WTC11 (cell line): ENCODE measurements around the gene ERBB2. TPM values are rescaled to one million over a fixed set of nuclear protein-coding genes. Genes with fewer than 3 reads are reported as not detected.

Experiments used
- GABPB1 ChIP-seq: sonication (generic); formaldehyde crosslinking; IDR thresholded peaks from 2 replicates; pipeline ENCODE4 v1.8.1; 2023; ENCODE audit warnings: mild to moderate bottlenecking, missing genetic modification reagents
- KAT7 ChIP-seq: sonication (generic); formaldehyde crosslinking; IDR thresholded peaks from 2 replicates; pipeline ENCODE4 v1.8.1; 2023; ENCODE audit warnings: missing genetic modification reagents, mild to moderate bottlenecking, borderline replicate concordance
- TEAD1 ChIP-seq: sonication (generic); formaldehyde crosslinking; IDR thresholded peaks from 2 replicates; pipeline ENCODE4 v1.8.0; 2022; ENCODE audit warnings: mild to moderate bottlenecking, missing genetic modification reagents
- ZBTB21 ChIP-seq: sonication (generic); formaldehyde crosslinking; IDR thresholded peaks from 2 replicates; pipeline ENCODE4 v1.8.1; 2023; ENCODE audit warnings: mild to moderate bottlenecking, missing genetic modification reagents, borderline replicate concordance
- ZNF121 ChIP-seq: sonication (generic); formaldehyde crosslinking; IDR thresholded peaks from 2 replicates; pipeline ENCODE4 v1.8.0; 2023; ENCODE audit warnings: missing genetic modification reagents
- ZNF423 ChIP-seq: fragments of 250-450 bp; sonication (Bioruptor Pico); IDR thresholded peaks from 2 replicates; pipeline ENCODE4 v2.1.2; 2022; ENCODE audit warnings: mild to moderate bottlenecking, moderate library complexity
- total RNA-seq: library from RNA; stranded (reverse); gene quantifications from 3 replicates; pipeline ENCODE4 v1.2.3, GENCODE V29; 2021
- TF ChIP-seq, protein P1 (sequence below): fragments of 250-450 bp; sonication (Bioruptor Pico); IDR thresholded peaks from 2 replicates; pipeline ENCODE4 v1.9.0; 2021; ENCODE audit warnings: mild to moderate bottlenecking, borderline replicate concordance
- TF ChIP-seq, protein P2 (sequence below): sonication (generic); formaldehyde crosslinking; IDR thresholded peaks from 2 replicates; pipeline ENCODE4 v1.8.1; 2022; ENCODE audit warnings: mild to moderate bottlenecking, missing genetic modification reagents, moderate library complexity, borderline replicate concordance
- TF ChIP-seq, protein P3 (sequence below): sonication (generic); formaldehyde crosslinking; IDR thresholded peaks from 2 replicates; pipeline ENCODE4 v1.8.0; 2022; ENCODE audit warnings: missing genetic modification reagents
- TF ChIP-seq, protein P4 (sequence below): sonication (generic); formaldehyde crosslinking; IDR thresholded peaks from 2 replicates; pipeline ENCODE4 v1.8.1; 2022; ENCODE audit warnings: mild to moderate bottlenecking, moderate library complexity, missing genetic modification reagents
- TF ChIP-seq, protein P5 (sequence below): sonication (generic); formaldehyde crosslinking; IDR thresholded peaks from 2 replicates; pipeline ENCODE4 v1.8.0; 2023; ENCODE audit warnings: missing genetic modification reagents, mild to moderate bottlenecking, borderline replicate concordance
- TF ChIP-seq, protein P6 (sequence below): sonication (generic); formaldehyde crosslinking; IDR thresholded peaks from 2 replicates; pipeline ENCODE4 v1.8.1; 2023; ENCODE audit warnings: mild to moderate bottlenecking, missing genetic modification reagents, borderline replicate concordance
- TF ChIP-seq, protein P7 (sequence below): sonication (generic); formaldehyde crosslinking; IDR thresholded peaks from 2 replicates; pipeline ENCODE4 v1.8.0; 2022; ENCODE audit warnings: mild to moderate bottlenecking, missing genetic modification reagents
- TF ChIP-seq, protein P8 (sequence below): sonication (generic); formaldehyde crosslinking; IDR thresholded peaks from 2 replicates; pipeline ENCODE4 v1.8.0; 2023; ENCODE audit warnings: mild to moderate bottlenecking, missing genetic modification reagents

ERBB2 gene
- total RNA-seq, 1 experiment from 2014 or later, result 209 TPM

DNA sequence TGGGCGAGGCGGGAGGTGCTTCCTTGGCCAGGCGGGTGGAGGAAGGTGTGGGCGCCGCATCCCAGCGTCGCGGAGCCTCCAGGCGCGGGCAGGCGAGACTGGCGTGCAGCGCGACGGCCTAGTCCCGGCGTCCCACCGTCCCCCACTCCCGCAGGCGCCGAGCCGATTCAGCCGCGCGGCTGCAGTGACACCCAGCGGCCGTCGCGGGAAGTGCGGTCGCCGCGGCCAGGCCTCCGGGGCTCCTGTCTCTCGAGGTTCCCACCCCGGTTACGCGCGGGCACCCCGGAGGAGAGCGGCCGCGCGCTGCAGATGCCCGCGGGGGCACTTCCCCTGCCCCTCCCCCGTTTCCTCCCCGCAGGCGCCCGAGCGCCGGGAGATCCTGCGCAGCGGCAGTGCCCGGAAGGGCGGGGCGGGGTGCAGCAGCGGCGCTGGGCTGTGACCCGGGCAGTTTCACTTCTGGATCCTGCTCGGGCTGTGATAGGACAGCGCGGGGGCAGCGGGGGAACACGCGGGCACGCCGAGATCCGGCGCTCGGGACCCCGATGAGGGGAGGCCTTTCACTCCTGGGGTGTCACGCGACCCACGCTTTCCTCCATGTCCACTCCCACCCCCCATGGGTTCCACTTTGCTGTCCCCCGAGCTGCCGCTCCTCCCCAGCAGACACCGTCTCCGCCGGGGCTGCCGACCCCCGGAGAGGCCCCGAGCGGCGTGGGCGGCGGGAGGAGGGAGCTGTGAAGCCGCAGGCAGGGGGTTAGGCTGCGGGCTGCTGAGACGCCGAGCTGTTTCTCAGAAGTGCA is 54.5 kb downstream of the ERBB2 start (continued):
- TF ChIP-seq, protein P1, sequence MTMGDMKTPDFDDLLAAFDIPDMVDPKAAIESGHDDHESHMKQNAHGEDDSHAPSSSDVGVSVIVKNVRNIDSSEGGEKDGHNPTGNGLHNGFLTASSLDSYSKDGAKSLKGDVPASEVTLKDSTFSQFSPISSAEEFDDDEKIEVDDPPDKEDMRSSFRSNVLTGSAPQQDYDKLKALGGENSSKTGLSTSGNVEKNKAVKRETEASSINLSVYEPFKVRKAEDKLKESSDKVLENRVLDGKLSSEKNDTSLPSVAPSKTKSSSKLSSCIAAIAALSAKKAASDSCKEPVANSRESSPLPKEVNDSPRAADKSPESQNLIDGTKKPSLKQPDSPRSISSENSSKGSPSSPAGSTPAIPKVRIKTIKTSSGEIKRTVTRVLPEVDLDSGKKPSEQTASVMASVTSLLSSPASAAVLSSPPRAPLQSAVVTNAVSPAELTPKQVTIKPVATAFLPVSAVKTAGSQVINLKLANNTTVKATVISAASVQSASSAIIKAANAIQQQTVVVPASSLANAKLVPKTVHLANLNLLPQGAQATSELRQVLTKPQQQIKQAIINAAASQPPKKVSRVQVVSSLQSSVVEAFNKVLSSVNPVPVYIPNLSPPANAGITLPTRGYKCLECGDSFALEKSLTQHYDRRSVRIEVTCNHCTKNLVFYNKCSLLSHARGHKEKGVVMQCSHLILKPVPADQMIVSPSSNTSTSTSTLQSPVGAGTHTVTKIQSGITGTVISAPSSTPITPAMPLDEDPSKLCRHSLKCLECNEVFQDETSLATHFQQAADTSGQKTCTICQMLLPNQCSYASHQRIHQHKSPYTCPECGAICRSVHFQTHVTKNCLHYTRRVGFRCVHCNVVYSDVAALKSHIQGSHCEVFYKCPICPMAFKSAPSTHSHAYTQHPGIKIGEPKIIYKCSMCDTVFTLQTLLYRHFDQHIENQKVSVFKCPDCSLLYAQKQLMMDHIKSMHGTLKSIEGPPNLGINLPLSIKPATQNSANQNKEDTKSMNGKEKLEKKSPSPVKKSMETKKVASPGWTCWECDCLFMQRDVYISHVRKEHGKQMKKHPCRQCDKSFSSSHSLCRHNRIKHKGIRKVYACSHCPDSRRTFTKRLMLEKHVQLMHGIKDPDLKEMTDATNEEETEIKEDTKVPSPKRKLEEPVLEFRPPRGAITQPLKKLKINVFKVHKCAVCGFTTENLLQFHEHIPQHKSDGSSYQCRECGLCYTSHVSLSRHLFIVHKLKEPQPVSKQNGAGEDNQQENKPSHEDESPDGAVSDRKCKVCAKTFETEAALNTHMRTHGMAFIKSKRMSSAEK (CRISPR knock-in tag), result no peak
- TF ChIP-seq, protein P2, sequence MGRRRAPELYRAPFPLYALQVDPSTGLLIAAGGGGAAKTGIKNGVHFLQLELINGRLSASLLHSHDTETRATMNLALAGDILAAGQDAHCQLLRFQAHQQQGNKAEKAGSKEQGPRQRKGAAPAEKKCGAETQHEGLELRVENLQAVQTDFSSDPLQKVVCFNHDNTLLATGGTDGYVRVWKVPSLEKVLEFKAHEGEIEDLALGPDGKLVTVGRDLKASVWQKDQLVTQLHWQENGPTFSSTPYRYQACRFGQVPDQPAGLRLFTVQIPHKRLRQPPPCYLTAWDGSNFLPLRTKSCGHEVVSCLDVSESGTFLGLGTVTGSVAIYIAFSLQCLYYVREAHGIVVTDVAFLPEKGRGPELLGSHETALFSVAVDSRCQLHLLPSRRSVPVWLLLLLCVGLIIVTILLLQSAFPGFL (CRISPR knock-in tag), result peak; percentile 86; the same call in 1 of the 2 replicates
- peak; percentile 32; the same call in 1 of the 2 replicates for TF ChIP-seq ZNF121
- TF ChIP-seq, protein P3, sequence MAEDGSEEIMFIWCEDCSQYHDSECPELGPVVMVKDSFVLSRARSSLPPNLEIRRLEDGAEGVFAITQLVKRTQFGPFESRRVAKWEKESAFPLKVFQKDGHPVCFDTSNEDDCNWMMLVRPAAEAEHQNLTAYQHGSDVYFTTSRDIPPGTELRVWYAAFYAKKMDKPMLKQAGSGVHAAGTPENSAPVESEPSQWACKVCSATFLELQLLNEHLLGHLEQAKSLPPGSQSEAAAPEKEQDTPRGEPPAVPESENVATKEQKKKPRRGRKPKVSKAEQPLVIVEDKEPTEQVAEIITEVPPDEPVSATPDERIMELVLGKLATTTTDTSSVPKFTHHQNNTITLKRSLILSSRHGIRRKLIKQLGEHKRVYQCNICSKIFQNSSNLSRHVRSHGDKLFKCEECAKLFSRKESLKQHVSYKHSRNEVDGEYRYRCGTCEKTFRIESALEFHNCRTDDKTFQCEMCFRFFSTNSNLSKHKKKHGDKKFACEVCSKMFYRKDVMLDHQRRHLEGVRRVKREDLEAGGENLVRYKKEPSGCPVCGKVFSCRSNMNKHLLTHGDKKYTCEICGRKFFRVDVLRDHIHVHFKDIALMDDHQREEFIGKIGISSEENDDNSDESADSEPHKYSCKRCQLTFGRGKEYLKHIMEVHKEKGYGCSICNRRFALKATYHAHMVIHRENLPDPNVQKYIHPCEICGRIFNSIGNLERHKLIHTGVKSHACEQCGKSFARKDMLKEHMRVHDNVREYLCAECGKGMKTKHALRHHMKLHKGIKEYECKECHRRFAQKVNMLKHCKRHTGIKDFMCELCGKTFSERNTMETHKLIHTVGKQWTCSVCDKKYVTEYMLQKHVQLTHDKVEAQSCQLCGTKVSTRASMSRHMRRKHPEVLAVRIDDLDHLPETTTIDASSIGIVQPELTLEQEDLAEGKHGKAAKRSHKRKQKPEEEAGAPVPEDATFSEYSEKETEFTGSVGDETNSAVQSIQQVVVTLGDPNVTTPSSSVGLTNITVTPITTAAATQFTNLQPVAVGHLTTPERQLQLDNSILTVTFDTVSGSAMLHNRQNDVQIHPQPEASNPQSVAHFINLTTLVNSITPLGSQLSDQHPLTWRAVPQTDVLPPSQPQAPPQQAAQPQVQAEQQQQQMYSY (CRISPR knock-in tag), result peak; percentile 40; the same call in 1 of the 2 replicates
- TF ChIP-seq, protein P4, sequence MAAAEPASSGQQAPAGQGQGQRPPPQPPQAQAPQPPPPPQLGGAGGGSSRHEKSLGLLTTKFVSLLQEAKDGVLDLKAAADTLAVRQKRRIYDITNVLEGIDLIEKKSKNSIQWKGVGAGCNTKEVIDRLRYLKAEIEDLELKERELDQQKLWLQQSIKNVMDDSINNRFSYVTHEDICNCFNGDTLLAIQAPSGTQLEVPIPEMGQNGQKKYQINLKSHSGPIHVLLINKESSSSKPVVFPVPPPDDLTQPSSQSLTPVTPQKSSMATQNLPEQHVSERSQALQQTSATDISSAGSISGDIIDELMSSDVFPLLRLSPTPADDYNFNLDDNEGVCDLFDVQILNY (CRISPR knock-in tag), result no peak; the same call in 1 of the 2 replicates
- TF ChIP-seq KAT7, result peak; percentile 63; the same call in 1 of the 2 replicates
- TF ChIP-seq, protein P5, sequence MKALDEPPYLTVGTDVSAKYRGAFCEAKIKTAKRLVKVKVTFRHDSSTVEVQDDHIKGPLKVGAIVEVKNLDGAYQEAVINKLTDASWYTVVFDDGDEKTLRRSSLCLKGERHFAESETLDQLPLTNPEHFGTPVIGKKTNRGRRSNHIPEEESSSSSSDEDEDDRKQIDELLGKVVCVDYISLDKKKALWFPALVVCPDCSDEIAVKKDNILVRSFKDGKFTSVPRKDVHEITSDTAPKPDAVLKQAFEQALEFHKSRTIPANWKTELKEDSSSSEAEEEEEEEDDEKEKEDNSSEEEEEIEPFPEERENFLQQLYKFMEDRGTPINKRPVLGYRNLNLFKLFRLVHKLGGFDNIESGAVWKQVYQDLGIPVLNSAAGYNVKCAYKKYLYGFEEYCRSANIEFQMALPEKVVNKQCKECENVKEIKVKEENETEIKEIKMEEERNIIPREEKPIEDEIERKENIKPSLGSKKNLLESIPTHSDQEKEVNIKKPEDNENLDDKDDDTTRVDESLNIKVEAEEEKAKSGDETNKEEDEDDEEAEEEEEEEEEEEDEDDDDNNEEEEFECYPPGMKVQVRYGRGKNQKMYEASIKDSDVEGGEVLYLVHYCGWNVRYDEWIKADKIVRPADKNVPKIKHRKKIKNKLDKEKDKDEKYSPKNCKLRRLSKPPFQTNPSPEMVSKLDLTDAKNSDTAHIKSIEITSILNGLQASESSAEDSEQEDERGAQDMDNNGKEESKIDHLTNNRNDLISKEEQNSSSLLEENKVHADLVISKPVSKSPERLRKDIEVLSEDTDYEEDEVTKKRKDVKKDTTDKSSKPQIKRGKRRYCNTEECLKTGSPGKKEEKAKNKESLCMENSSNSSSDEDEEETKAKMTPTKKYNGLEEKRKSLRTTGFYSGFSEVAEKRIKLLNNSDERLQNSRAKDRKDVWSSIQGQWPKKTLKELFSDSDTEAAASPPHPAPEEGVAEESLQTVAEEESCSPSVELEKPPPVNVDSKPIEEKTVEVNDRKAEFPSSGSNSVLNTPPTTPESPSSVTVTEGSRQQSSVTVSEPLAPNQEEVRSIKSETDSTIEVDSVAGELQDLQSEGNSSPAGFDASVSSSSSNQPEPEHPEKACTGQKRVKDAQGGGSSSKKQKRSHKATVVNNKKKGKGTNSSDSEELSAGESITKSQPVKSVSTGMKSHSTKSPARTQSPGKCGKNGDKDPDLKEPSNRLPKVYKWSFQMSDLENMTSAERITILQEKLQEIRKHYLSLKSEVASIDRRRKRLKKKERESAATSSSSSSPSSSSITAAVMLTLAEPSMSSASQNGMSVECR (CRISPR knock-in tag), result peak; percentile 70
- TF ChIP-seq, protein P6, sequence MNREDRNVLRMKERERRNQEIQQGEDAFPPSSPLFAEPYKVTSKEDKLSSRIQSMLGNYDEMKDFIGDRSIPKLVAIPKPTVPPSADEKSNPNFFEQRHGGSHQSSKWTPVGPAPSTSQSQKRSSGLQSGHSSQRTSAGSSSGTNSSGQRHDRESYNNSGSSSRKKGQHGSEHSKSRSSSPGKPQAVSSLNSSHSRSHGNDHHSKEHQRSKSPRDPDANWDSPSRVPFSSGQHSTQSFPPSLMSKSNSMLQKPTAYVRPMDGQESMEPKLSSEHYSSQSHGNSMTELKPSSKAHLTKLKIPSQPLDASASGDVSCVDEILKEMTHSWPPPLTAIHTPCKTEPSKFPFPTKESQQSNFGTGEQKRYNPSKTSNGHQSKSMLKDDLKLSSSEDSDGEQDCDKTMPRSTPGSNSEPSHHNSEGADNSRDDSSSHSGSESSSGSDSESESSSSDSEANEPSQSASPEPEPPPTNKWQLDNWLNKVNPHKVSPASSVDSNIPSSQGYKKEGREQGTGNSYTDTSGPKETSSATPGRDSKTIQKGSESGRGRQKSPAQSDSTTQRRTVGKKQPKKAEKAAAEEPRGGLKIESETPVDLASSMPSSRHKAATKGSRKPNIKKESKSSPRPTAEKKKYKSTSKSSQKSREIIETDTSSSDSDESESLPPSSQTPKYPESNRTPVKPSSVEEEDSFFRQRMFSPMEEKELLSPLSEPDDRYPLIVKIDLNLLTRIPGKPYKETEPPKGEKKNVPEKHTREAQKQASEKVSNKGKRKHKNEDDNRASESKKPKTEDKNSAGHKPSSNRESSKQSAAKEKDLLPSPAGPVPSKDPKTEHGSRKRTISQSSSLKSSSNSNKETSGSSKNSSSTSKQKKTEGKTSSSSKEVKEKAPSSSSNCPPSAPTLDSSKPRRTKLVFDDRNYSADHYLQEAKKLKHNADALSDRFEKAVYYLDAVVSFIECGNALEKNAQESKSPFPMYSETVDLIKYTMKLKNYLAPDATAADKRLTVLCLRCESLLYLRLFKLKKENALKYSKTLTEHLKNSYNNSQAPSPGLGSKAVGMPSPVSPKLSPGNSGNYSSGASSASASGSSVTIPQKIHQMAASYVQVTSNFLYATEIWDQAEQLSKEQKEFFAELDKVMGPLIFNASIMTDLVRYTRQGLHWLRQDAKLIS, result 0 out of 2 replicates have a peak, but pooled peaks have one; percentile 79
- TF ChIP-seq ZNF423 (CRISPR knock-in tag), result peak; percentile 85; the same call in 1 of the 2 replicates
- peak; percentile 45; the same call in 1 of the 2 replicates for TF ChIP-seq TEAD1 (CRISPR knock-in tag)
- TF ChIP-seq, protein P7, sequence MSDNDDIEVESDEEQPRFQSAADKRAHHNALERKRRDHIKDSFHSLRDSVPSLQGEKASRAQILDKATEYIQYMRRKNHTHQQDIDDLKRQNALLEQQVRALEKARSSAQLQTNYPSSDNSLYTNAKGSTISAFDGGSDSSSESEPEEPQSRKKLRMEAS (CRISPR knock-in tag), result peak; percentile 94
- TF ChIP-seq GABPB1 (CRISPR knock-in tag), result peak; percentile 62
- TF ChIP-seq, protein P8, sequence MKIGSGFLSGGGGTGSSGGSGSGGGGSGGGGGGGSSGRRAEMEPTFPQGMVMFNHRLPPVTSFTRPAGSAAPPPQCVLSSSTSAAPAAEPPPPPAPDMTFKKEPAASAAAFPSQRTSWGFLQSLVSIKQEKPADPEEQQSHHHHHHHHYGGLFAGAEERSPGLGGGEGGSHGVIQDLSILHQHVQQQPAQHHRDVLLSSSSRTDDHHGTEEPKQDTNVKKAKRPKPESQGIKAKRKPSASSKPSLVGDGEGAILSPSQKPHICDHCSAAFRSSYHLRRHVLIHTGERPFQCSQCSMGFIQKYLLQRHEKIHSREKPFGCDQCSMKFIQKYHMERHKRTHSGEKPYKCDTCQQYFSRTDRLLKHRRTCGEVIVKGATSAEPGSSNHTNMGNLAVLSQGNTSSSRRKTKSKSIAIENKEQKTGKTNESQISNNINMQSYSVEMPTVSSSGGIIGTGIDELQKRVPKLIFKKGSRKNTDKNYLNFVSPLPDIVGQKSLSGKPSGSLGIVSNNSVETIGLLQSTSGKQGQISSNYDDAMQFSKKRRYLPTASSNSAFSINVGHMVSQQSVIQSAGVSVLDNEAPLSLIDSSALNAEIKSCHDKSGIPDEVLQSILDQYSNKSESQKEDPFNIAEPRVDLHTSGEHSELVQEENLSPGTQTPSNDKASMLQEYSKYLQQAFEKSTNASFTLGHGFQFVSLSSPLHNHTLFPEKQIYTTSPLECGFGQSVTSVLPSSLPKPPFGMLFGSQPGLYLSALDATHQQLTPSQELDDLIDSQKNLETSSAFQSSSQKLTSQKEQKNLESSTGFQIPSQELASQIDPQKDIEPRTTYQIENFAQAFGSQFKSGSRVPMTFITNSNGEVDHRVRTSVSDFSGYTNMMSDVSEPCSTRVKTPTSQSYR, result peak; percentile 70; the same call in 1 of the 2 replicates
- TF ChIP-seq ZBTB21 (CRISPR knock-in tag), result peak; percentile 14; the same call in 1 of the 2 replicates
